HepG2 (cell line): ENCODE data around the gene GAREM2.

ENCODE experiments used
- CEBPG ChIP-seq: IDR thresholded peaks from 2 replicates; pipeline ENCODE4 v1.6.1; 2016
- CHD2 ChIP-seq: IDR thresholded peaks from 2 replicates; pipeline ENCODE4 v1.6.1; 2011; ENCODE audit warnings: low read depth, low read length, improper control_type of control experiment
- CTCF ChIP-seq: sonication (generic); formaldehyde crosslinking; IDR thresholded peaks from 2 replicates; pipeline ENCODE4 v1.5.0; 2020; ENCODE audit warnings: mild to moderate bottlenecking, missing genetic modification reagents, moderate library complexity
- HDAC2 ChIP-seq: sonication (generic); formaldehyde crosslinking; IDR thresholded peaks from 2 replicates; pipeline ENCODE4 v1.4.0; 2020; ENCODE audit warnings: missing genetic modification reagents
- HIVEP1 ChIP-seq: sonication (generic); formaldehyde crosslinking; IDR thresholded peaks from 2 replicates; pipeline ENCODE4 v1.4.0; 2020; ENCODE audit warnings: mild to moderate bottlenecking, missing genetic modification reagents
- PHF5A ChIP-seq: IDR thresholded peaks from one replicate; pipeline ENCODE4 v1.6.1; 2018; ENCODE audit warnings: low read depth, missing genetic modification reagents; ENCODE audit not compliant: unreplicated experiment
- POLR2G ChIP-seq: fragments of 200-400 bp; formaldehyde crosslinking; IDR thresholded peaks from 2 replicates; pipeline ENCODE4 v1.6.1; 2018; ENCODE audit warnings: mild to moderate bottlenecking, low read depth, low read length, moderate library complexity
- RAD21 ChIP-seq: fragments of 450-650 bp; formaldehyde crosslinking; IDR thresholded peaks from 2 replicates; pipeline ENCODE4 v1.5.0; 2020; ENCODE audit warnings: mild to moderate bottlenecking
- SUZ12 ChIP-seq: fragments of 150-350 bp; IDR thresholded peaks from 2 replicates; pipeline ENCODE4 v1.6.1; 2014; ENCODE audit warnings: low read depth, low read length
- ZNF24 ChIP-seq: fragments of 450-650 bp; IDR thresholded peaks from 2 replicates; pipeline ENCODE4 v1.6.1; 2017; ENCODE audit warnings: antibody characterized with exemption, mild to moderate bottlenecking
- ZNF503 ChIP-seq: sonication (generic); formaldehyde crosslinking; IDR thresholded peaks from 2 replicates; pipeline ENCODE4 v1.4.0; 2020; ENCODE audit warnings: missing genetic modification reagents
- ZNF569 ChIP-seq: sonication (generic); formaldehyde crosslinking; IDR thresholded peaks from 2 replicates; pipeline ENCODE4 v1.5.0; 2020; ENCODE audit warnings: mild to moderate bottlenecking, missing genetic modification reagents, moderate library complexity, borderline replicate concordance

GRCh38 chr2:26191316-26192159 lies 18.6 kb downstream of the GAREM2 start:
- TF ChIP-seq RAD21 (CRISPR knock-in tag) = no peak
- TF ChIP-seq PHF5A (CRISPR knock-in tag) = no peak
- no peak for TF ChIP-seq ZNF569 (CRISPR knock-in tag)
- no peak for TF ChIP-seq CTCF (CRISPR knock-in tag)
- no peak for TF ChIP-seq CHD2
- no peak for TF ChIP-seq CEBPG
- no peak for TF ChIP-seq ZNF24
- TF ChIP-seq ZNF503 = no peak
- TF ChIP-seq HDAC2 (CRISPR knock-in tag) = no peak
- TF ChIP-seq POLR2G = no peak
- TF ChIP-seq SUZ12 = no peak
- TF ChIP-seq HIVEP1 = no peak
